K562 (cell line): ENCODE results near the gene CST3. TPM values are rescaled to one million over a fixed set of nuclear protein-coding genes. Genes with fewer than 3 reads are reported as not detected.
"Not testable (repeated sequence)": the region's sequence is repeated elsewhere in the genome, so short reads cannot be mapped to it uniquely, and the experiment has no call there.

Experiments
- ATAC-seq: fragments of 200-7000 bp; cut with Tn5 transposase; 3 replicates; pipeline ENCODE4 v1.9.1; 2020; ENCODE audit warnings: moderate library complexity
- BruUV-seq: library from RNA; stranded (reverse); fragments of 400-500 nt; replicated peaks from 2 replicates; lab custom pipeline; 2021; lab: Mats Ljungman, UMichigan
- CTCF ChIA-PET: fragments of 300-600 bp; formaldehyde crosslinking; extraction: SDS; loops from one replicate; lab custom pipeline; 2021; ENCODE audit warnings: low intra/inter-chr PET ratio; lab: Yijun Ruan, JAX
- POLR2A ChIA-PET: fragments of 300-600, 350-650 bp; sonication (Branson Sonifier 250); formaldehyde crosslinking; extraction: SDS; loops from one replicate; lab custom pipeline; 2021; ENCODE audit warnings: antibody characterized with exemption, inconsistent platforms; lab: Yijun Ruan, JAX
- DNase-seq, 4 experiments: peaks; one replicate each; pipeline versions ENCODE4 v3.0.0 to v3.0.0-alpha.2; 2011 to 2018; ENCODE audit warnings: low spot score in 3 of 4, mixed read lengths in 3 of 4; ENCODE audit errors: extremely low read depth in 1 of 4
- FAIRE-seq: peaks from 2 replicates; lab custom pipeline; 2011; peaks lifted over from hg19 to GRCh38; lab: Jason Lieb, UNC
- H2AFZ ChIP-seq: 2 replicates; pipeline ENCODE4 v1.6.0; 2011; ENCODE audit warnings: low read depth, low read length, control low read depth, inconsistent platforms
- H3K27ac ChIP-seq: fragments of 200-600 bp; 3 replicates; pipeline ENCODE4 v1.8.0; 2011; ENCODE audit warnings: low read depth, mild to moderate bottlenecking, control low read depth, inconsistent platforms, low read length, moderate library complexity, mixed read lengths; ENCODE audit errors: extremely low read depth
- H3K27me3 ChIP-seq, 2 experiments: fragments of 300-600 bp in 1 of 2; 2 replicates in 1 of 2; 3 replicates in 1 of 2; pipeline versions ENCODE4 v1.6.0 to v1.8.0; 2011; ENCODE audit warnings: inconsistent platforms in 2 of 2, low read length in 2 of 2, mild to moderate bottlenecking in 1 of 2, mixed read lengths in 1 of 2, moderate library complexity in 1 of 2; ENCODE audit not compliant: control insufficient read depth in 2 of 2, insufficient read depth in 2 of 2
- H3K36me3 ChIP-seq: fragments of 300-600 bp; 3 replicates; pipeline ENCODE4 v1.8.0; 2011; ENCODE audit warnings: mild to moderate bottlenecking, low read length, inconsistent platforms; ENCODE audit not compliant: control insufficient read depth, insufficient read depth
- H3K4me1 ChIP-seq, 2 experiments: fragments of 200-600 bp in 1 of 2; replicated peaks in 1 of 2; 2 replicates in 1 of 2; 3 replicates in 1 of 2; pipeline versions ENCODE4 v1.5.1 to v1.8.0; 2011; ENCODE audit warnings: inconsistent platforms in 2 of 2, low read length in 2 of 2, mild to moderate bottlenecking in 1 of 2, mixed read lengths in 1 of 2, moderate library complexity in 1 of 2; ENCODE audit not compliant: control insufficient read depth in 2 of 2, insufficient read depth in 2 of 2
- H3K4me2 ChIP-seq: 2 replicates; pipeline ENCODE4 v1.6.1; 2011; ENCODE audit warnings: low read length, control low read depth, inconsistent platforms, mixed read lengths; ENCODE audit not compliant: insufficient read depth
- H3K4me3 ChIP-seq: fragments of 200-600 bp; sonication (generic), shearing (Covaris generic); 2 replicates; pipeline ENCODE4 v1.5.1; 2016; ENCODE audit warnings: control low read depth, inconsistent platforms
- H3K79me2 ChIP-seq: fragments of 200-600 bp; 3 replicates; pipeline ENCODE4 v1.8.0; 2011; ENCODE audit warnings: low read length, inconsistent platforms; ENCODE audit not compliant: control insufficient read depth, insufficient read depth
- H3K9ac ChIP-seq, 2 experiments: 2 replicates each; pipeline versions ENCODE4 v1.6.0 to v1.6.1; 2011; ENCODE audit warnings: low read depth in 2 of 2, low read length in 2 of 2, control low read depth in 1 of 2, inconsistent platforms in 1 of 2, mild to moderate bottlenecking in 1 of 2, mixed read lengths in 1 of 2; ENCODE audit not compliant: insufficient read depth in 1 of 2
- H3K9me1 ChIP-seq: one replicate; pipeline ENCODE4 v1.6.0; 2011; ENCODE audit warnings: inconsistent platforms, mild to moderate bottlenecking, low read length, moderate library complexity; ENCODE audit not compliant: control insufficient read depth, insufficient read depth
- H3K9me3 ChIP-seq: replicated peaks from 2 replicates; pipeline ENCODE4 v1.5.1; 2011; ENCODE audit warnings: low read depth, low read length, inconsistent platforms; ENCODE audit not compliant: control insufficient read depth, insufficient read depth
- H4K20me1 ChIP-seq: replicated peaks from 2 replicates; pipeline ENCODE4 v1.6.1; 2011; ENCODE audit warnings: low read length, inconsistent platforms, mixed read lengths; ENCODE audit not compliant: control insufficient read depth, insufficient read depth
- FOXO4 ChIP-seq: fragments of 450-650 bp; formaldehyde crosslinking; IDR thresholded peaks from 2 replicates; pipeline ENCODE4 v1.4.0; 2020; ENCODE audit warnings: mild to moderate bottlenecking, moderate library complexity
- HBP1 ChIP-seq: fragments of 450-650 bp; formaldehyde crosslinking; IDR thresholded peaks from 2 replicates; pipeline ENCODE4 v1.4.0; 2022; ENCODE audit warnings: missing genetic modification characterization
- KLF13 ChIP-seq: fragments of 450-650 bp; IDR thresholded peaks from 2 replicates; pipeline ENCODE4 v1.6.1; 2016; ENCODE audit warnings: missing genetic modification characterization, low read depth, mild to moderate bottlenecking, missing compliant biosample characterization, moderate library complexity, borderline replicate concordance
- MTA1 ChIP-seq: fragments of 450-650 bp; IDR thresholded peaks from 2 replicates; pipeline ENCODE4 v1.6.1; 2017; ENCODE audit warnings: borderline replicate concordance
- POLR2H ChIP-seq: IDR thresholded peaks from 2 replicates; pipeline ENCODE4 v1.6.1; 2016; ENCODE audit warnings: missing genetic modification characterization, low read depth, mild to moderate bottlenecking, control low read depth, missing compliant biosample characterization, moderate library complexity
- RB1 ChIP-seq: fragments of 450-650 bp; IDR thresholded peaks from 2 replicates; pipeline ENCODE4 v1.6.1; 2017; ENCODE audit warnings: low read depth, mild to moderate bottlenecking
- RBM17 ChIP-seq: fragments of 200-400 bp; formaldehyde crosslinking; IDR thresholded peaks from 2 replicates; pipeline ENCODE4 v1.6.1; 2017; ENCODE audit warnings: low read depth, mild to moderate bottlenecking, low read length, borderline replicate concordance
- ZNF436 ChIP-seq: fragments of 250-450, 450-650 bp; sonication (Bioruptor Pico); formaldehyde crosslinking; IDR thresholded peaks from 2 replicates; pipeline ENCODE4 v1.7.0; 2020; ENCODE audit warnings: mild to moderate bottlenecking
- WGBS: fragments of 100-300 bp; shearing (Covaris generic); methylation state at CpG from one replicate; pipeline ENCODE4 v1.1.6; 2016; ENCODE audit warnings: low coverage, mixed read lengths; ENCODE audit not compliant: insufficient coverage; ENCODE audit errors: missing lambda C conversion rate; 5-methylcytosine and 5-hydroxymethylcytosine counted together
- in situ Hi-C: fragments of 300-500 bp; cut with MboI; formaldehyde crosslinking; loops from 4 replicates; pipeline ENCODE4 v1.15.0; 2018; ENCODE audit warnings: inconsistent platforms, mixed read lengths
- intact Hi-C: fragments of 100-400 bp; cut with micrococcal nuclease; formaldehyde crosslinking; loops from 2 replicates; pipeline ENCODE4 v1.14.2; 2022
- polyA plus RNA-seq, 8 experiments: library from polyadenylated mRNA; depleted of rRNA in 4 of 8; stranded (reverse) in 5 of 8; unstranded in 3 of 8; fragments of >200 nt; fragmentation: Nextera tagmentation in 2 of 8; fragmentation: Illumina TruSeq in 1 of 8; extraction: Ambion mirVana in 2 of 8; extraction: Trizol in 1 of 8; gene quantifications; 2 replicates each; pipeline versions ENCODE4 v1.2.1 to v1.2.3, GENCODE V29; 2011 to 2014; ENCODE audit warnings: inconsistent platforms in 1 of 8, missing spikeins in 1 of 8
- total RNA-seq, 7 experiments: library from RNA; depleted of rRNA in 6 of 7; stranded (reverse); fragments of >200 nt in 6 of 7; fragmentation: Illumina TruSeq in 2 of 7; extraction: Trizol in 2 of 7; gene quantifications; 2 replicates each; pipeline versions ENCODE4 v1.2.1 to v1.2.3, GENCODE V29; 2011 to 2021; ENCODE audit warnings: low replicate concordance in 1 of 7
- TF ChIP-seq, protein P1 (sequence below): fragments of 250-450 bp; sonication (Bioruptor Pico); IDR thresholded peaks from 2 replicates; pipeline ENCODE4 v1.4.0; 2020; ENCODE audit warnings: mild to moderate bottlenecking, moderate library complexity, borderline replicate concordance

The CST3 gene
- total and polyA plus RNA-seq, 9 of the 15 experiments (the other 6 are each of a cell fraction or from before 2014, with no cell fraction given), result 8.7 to 113 (median 48.5) TPM

DNA sequence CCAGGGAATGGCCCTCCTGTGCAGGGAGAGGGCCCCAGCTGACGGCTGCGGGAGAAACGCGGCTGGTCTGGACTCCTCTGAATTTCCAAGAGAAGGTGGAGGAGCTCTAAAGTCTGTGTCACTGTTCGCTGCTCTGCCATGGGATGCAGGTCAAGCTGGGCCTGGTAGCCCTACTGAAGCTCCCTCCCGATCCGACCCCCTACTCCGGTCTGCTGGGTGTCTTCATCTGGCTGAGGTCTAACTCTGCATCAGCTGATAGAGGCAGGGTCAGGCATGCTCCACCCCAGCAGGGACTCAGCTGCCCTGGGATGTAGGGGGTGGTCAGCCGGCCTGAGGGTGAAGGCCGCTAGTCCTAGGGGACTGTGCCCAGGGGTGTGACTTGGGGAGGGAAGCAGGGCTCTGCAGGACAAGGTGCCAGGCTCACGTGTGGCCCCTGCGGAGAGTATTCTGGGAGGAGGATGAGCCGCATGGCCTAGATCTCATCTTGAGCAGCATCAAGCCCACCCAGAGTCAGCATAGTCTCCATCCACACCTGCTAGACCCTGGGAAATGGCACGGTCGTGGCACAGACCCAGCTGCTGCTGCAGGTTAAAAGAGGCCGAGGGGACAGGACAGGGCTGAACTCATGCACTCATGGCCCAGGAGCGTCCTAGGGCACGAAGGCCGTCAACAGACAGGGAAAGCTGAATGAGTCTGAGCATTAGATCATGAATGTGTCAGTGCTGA is 1.4 kb downstream of the CST3 start:
- Histone ChIP-seq H3K27ac (no peak overlapping the region; the same call in 2 of the 3 replicates), H3K79me2 (peaks cover 16% of the 10 kb centered on the region)
- no peak for TF ChIP-seq MTA1
- no peak for TF ChIP-seq HBP1
- TF ChIP-seq, protein P1, sequence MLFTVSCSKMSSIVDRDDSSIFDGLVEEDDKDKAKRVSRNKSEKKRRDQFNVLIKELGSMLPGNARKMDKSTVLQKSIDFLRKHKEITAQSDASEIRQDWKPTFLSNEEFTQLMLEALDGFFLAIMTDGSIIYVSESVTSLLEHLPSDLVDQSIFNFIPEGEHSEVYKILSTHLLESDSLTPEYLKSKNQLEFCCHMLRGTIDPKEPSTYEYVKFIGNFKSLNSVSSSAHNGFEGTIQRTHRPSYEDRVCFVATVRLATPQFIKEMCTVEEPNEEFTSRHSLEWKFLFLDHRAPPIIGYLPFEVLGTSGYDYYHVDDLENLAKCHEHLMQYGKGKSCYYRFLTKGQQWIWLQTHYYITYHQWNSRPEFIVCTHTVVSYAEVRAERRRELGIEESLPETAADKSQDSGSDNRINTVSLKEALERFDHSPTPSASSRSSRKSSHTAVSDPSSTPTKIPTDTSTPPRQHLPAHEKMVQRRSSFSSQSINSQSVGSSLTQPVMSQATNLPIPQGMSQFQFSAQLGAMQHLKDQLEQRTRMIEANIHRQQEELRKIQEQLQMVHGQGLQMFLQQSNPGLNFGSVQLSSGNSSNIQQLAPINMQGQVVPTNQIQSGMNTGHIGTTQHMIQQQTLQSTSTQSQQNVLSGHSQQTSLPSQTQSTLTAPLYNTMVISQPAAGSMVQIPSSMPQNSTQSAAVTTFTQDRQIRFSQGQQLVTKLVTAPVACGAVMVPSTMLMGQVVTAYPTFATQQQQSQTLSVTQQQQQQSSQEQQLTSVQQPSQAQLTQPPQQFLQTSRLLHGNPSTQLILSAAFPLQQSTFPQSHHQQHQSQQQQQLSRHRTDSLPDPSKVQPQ (CRISPR knock-in tag), result no peak
- no peak for TF ChIP-seq KLF13 (tag)
- TF ChIP-seq RB1, result no peak
- no peak for TF ChIP-seq RBM17
- TF ChIP-seq FOXO4 (CRISPR knock-in tag), result no peak
- no peak for TF ChIP-seq ZNF436 (CRISPR knock-in tag)
- no peak for TF ChIP-seq POLR2H
- TF ChIP-seq, all 486 proteins: peak for 0
- Histone ChIP-seq H3K27me3 (no peaks in the 10 kb centered on the region), H3K4me2 (peak overlapping the region; percentile 75), H3K9me3 (no peaks in the 10 kb centered on the region), H4K20me1 (no peaks in the 10 kb centered on the region), H3K9me1 (no peaks in the 10 kb centered on the region), H3K9ac (peak overlapping the region; percentile 85 to 87; a peak in 3 of 4 replicates), H3K36me3 (peaks cover 18% of the 10 kb centered on the region; the same call in 1 of the 3 replicates), H3K4me1 (peaks cover 6 to 23% of the 10 kb centered on the region in 2 experiments; a peak in 4 of 5 replicates), H2AFZ (no peak overlapping the region), H3K4me3 (peak overlapping the region; percentile 74)
- 76% methylated on average over 10 of the region's 19 CpGs for WGBS
- no peak for ATAC-seq
- in situ Hi-C loops (no loop called here), intact Hi-C loops (no loop called here)
- BruUV-seq, result TSS peak; percentile 66
- POLR2A ChIA-PET, result interaction anchor here (0.6 to 2.7 kb wide), 4 partner anchors 8 to 178 kb away, joined by 4 to 11 read pairs (median 6); no protein-coding TSS in a partner anchor
- FAIRE-seq, result no peak
- CTCF ChIA-PET, result no interaction called here
- no peak for DNase-seq

DNA sequence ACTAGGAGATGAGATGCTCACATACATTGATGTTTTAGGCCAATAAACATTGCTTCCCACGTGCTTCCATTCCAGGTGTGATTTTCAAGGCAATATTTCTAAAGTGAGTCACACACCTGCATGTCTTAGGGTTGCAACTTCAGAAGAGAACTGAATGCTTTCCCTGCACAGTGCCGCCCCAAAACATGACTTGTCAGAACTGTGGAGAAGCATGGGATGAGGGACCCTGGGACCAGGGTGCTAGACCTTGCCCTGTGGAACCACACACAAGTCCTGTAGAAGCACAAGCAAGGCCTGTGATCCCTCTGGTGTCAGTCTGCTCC is 2.0 kb downstream of the CST3 start:
- H2AFZ ChIP-seq, DNase-seq, ATAC-seq, H3K9me1 ChIP-seq, H3K27me3 ChIP-seq, BruUV-seq, in situ Hi-C loops, H3K27ac ChIP-seq, CTCF ChIA-PET, H4K20me1 ChIP-seq, intact Hi-C loops, H3K9ac ChIP-seq, FAIRE-seq, H3K4me2 ChIP-seq, H3K9me3 ChIP-seq, H3K4me3 ChIP-seq: not testable (repeated sequence)
- H3K4me1 ChIP-seq, result peaks cover 6 to 23% of the 10 kb centered on the region in 2 experiments; a peak in 4 of 5 replicates
- H3K36me3 ChIP-seq, result peaks cover 18% of the 10 kb centered on the region; the same call in 1 of the 3 replicates
- POLR2A ChIA-PET, result interaction anchor here (2.7 kb wide), 1 partner anchor 11 kb away, joined by 11 read pairs; no protein-coding TSS in a partner anchor
- 83% methylated on average over 1 of the region's 2 CpGs for WGBS
- H3K79me2 ChIP-seq, result peaks cover 16% of the 10 kb centered on the region
